ENCODE data around the gene ARHGAP22. TPM values are rescaled to one million over a fixed set of nuclear protein-coding genes. Genes with fewer than 3 reads are reported as not detected.
A peak's percentile ranks its signal among the peaks of the same experiment; 100 is the strongest.

The ARHGAP22 gene
- total and polyA plus RNA-seq, 2 of the 4 experiments (the other 2 are of a cell fraction): 28.3 to 30.2 TPM

DNA sequence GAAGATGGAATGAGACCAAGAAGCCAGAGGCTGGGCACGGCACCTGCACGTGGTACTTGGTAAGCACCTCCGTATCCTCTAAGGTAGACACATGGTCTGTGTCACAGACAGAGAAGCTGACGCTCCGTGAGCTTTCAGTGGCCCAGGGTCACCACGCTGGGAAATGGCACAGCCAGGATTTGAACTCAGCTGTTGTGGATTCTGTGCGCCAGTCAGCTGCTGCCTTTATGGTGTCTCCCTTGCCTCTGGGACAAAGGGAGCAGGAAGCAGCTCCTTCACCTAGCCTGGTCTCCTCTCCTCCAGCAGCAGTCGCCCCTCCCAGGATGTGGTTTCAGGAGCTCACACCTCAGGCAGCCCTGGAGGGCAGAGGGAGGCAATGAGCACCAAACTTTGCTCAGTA lies 110.8 kb downstream of the ARHGAP22 start:
- DNase-seq (no peak), ATAC-seq (ENCODE audit: low read depth) (no peak)
- 88% methylated on average over 6 of the region's 8 CpGs; no CpG with 5 or more reads in 1 of the 2 experiments for WGBS, 2 experiments (ENCODE audit: extremely low coverage in 2 of 2, insufficient read length in 1 of 2)
- Histone ChIP-seq H3K4me3 (ENCODE audit: insufficient read depth, low read depth, low read length) (no peak overlapping the region), H2BK15ac (ENCODE audit: low read depth, low read length) (no peak overlapping the region), H3K36me3 (ENCODE audit: control insufficient read depth, insufficient read depth, low read length) (no peaks in the 10 kb centered on the region), H2BK5ac (ENCODE audit: low read depth, low read length, poor library complexity, severe bottlenecking) (no peak overlapping the region), H3K18ac (ENCODE audit: low read depth, low read length) (no peak overlapping the region), H3K56ac (ENCODE audit: extremely low read depth, insufficient read depth, low read length) (no peak overlapping the region), H3K14ac (replicated peaks; ENCODE audit: low read depth, low read length) (no peak overlapping the region), H3K27ac (ENCODE audit: insufficient read depth, low read length) (no peak overlapping the region), H3K9me3 (ENCODE audit: control insufficient read depth, insufficient read depth, low read length) (no peaks in the 10 kb centered on the region), H3K27me3 (ENCODE audit: control insufficient read depth, insufficient read depth, low read length) (no peaks in the 10 kb centered on the region), H2AK9ac (replicated peaks; ENCODE audit: low read depth, low read length, poor library complexity) (no peak overlapping the region), H4K8ac (ENCODE audit: low read depth in 2 of 2, low read length in 2 of 2) (no peak overlapping the region; a peak in 1 of 4 replicates), H2BK20ac (ENCODE audit: low read depth, low read length) (no peak overlapping the region), H3K23ac (ENCODE audit: low read depth, low read length) (no peak overlapping the region), H4K91ac (ENCODE audit: insufficient read depth, low read depth, low read length) (peak overlapping the region; percentile 16; the same call in 1 of the 2 replicates), H3K4ac (ENCODE audit: low read depth, low read length) (no peak overlapping the region), H3K9ac (ENCODE audit: low read depth, low read length) (no peak overlapping the region), H4K5ac (ENCODE audit: low read depth, low read length) (no peak overlapping the region), H4K20me1 (ENCODE audit: insufficient read depth, low read length) (peaks cover 43% of the 10 kb centered on the region; the same call in 1 of the 2 replicates), H2AK5ac (ENCODE audit: low read depth, low read length) (peak overlapping the region; percentile 56), H3K4me1 (ENCODE audit: control insufficient read depth, insufficient read depth, low read length) (peaks cover 20% of the 10 kb centered on the region), H3K4me2 (ENCODE audit: low read depth, low read length) (no peak overlapping the region), H2AFZ (replicated peaks; ENCODE audit: low read length, poor library complexity) (peak overlapping the region; percentile 6), H3K79me1 (ENCODE audit: low read depth in 1 of 2, low read length in 2 of 2) (peaks cover 40 to 90% of the 10 kb centered on the region in 2 experiments), H3K9me1 (ENCODE audit: insufficient read depth, low read length) (peaks cover 44% of the 10 kb centered on the region), H2BK120ac (ENCODE audit: low read depth, low read length) (no peak overlapping the region)
- BruUV-seq (replicated peaks): no TSS peak
- POLR2A ChIA-PET (ENCODE audit: unreplicated experiment): no interaction called here
- intact Hi-C loops (cut with micrococcal nuclease): no loop called here
- in situ Hi-C loops (cut with MboI; ENCODE audit: low sequenced_read_pairs): no loop called here
- CTCF ChIA-PET: no interaction called here
- TF ChIP-seq, protein P1, sequence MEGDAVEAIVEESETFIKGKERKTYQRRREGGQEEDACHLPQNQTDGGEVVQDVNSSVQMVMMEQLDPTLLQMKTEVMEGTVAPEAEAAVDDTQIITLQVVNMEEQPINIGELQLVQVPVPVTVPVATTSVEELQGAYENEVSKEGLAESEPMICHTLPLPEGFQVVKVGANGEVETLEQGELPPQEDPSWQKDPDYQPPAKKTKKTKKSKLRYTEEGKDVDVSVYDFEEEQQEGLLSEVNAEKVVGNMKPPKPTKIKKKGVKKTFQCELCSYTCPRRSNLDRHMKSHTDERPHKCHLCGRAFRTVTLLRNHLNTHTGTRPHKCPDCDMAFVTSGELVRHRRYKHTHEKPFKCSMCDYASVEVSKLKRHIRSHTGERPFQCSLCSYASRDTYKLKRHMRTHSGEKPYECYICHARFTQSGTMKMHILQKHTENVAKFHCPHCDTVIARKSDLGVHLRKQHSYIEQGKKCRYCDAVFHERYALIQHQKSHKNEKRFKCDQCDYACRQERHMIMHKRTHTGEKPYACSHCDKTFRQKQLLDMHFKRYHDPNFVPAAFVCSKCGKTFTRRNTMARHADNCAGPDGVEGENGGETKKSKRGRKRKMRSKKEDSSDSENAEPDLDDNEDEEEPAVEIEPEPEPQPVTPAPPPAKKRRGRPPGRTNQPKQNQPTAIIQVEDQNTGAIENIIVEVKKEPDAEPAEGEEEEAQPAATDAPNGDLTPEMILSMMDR (conservative IDR thresholded peaks at IDR 0.05; ENCODE audit: low read depth, low read length): no peak
- TF ChIP-seq MAZ (IDR thresholded peaks at IDR 0.05; ENCODE audit: borderline replicate concordance, low read depth, low read length) (no peak), MXI1 (IDR thresholded peaks at IDR 0.05; ENCODE audit: borderline replicate concordance, low read depth, low read length) (no peak), RAD21 (IDR thresholded peaks at IDR 0.05; ENCODE audit: low read length) (no peak), CEBPB (IDR thresholded peaks at IDR 0.05; ENCODE audit: low read depth, low read length) (no peak), SMC3 (IDR thresholded peaks at IDR 0.05; ENCODE audit: low read depth, low read length) (no peak), BHLHE40 (IDR thresholded peaks at IDR 0.05; ENCODE audit: low read depth, low read length) (no peak), POLR2A (IDR thresholded peaks at IDR 0.05; ENCODE audit: low read depth, low read length) (no peak), MAFK (IDR thresholded peaks at IDR 0.05; ENCODE audit: low read depth, low read length) (no peak), FOS (IDR thresholded peaks at IDR 0.05; ENCODE audit: low read depth, low read length) (no peak), RFX5 (IDR thresholded peaks at IDR 0.05; ENCODE audit: low read depth, low read length) (no peak), RCOR1 (IDR thresholded peaks at IDR 0.05; ENCODE audit: insufficient replicate concordance, low read length) (no peak), NFE2L2 (IDR thresholded peaks at IDR 0.05; ENCODE audit: low read depth, low read length) (no peak), CHD1 (IDR thresholded peaks at IDR 0.05; ENCODE audit: low read depth, low read length) (no peak)
- TF ChIP-seq, protein P2, sequence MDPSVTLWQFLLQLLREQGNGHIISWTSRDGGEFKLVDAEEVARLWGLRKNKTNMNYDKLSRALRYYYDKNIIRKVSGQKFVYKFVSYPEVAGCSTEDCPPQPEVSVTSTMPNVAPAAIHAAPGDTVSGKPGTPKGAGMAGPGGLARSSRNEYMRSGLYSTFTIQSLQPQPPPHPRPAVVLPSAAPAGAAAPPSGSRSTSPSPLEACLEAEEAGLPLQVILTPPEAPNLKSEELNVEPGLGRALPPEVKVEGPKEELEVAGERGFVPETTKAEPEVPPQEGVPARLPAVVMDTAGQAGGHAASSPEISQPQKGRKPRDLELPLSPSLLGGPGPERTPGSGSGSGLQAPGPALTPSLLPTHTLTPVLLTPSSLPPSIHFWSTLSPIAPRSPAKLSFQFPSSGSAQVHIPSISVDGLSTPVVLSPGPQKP (IDR thresholded peaks at IDR 0.05; ENCODE audit: borderline replicate concordance, low read depth, low read length): no peak
- TF ChIP-seq, protein P3, sequence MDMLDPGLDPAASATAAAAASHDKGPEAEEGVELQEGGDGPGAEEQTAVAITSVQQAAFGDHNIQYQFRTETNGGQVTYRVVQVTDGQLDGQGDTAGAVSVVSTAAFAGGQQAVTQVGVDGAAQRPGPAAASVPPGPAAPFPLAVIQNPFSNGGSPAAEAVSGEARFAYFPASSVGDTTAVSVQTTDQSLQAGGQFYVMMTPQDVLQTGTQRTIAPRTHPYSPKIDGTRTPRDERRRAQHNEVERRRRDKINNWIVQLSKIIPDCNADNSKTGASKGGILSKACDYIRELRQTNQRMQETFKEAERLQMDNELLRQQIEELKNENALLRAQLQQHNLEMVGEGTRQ (IDR thresholded peaks at IDR 0.05; ENCODE audit: low read depth, low read length): no peak
- dilution Hi-C loops (cut with HindIII; ENCODE audit: low sequenced_read_pairs, unreplicated experiment): no loop called here

Measured in IMR-90 (cell line).